Prostate gland (tissue), 2 donors: ENCODE data around the gene USP24.

ENCODE experiments used
- POLR2A ChIP-seq: fragments of 450-650 bp; IDR thresholded peaks from one replicate; pipeline ENCODE4 v1.6.1; 2016; ENCODE audit warnings: antibody characterized with exemption, mild to moderate bottlenecking
- TF ChIP-seq, protein P1 (sequence below), 4 experiments: fragments of 200-600 bp in 2 of 4; fragments of 450-650 bp in 2 of 4; sonication (generic) in 2 of 4; IDR thresholded peaks; 1 replicate in 3 of 4; 2 replicates in 1 of 4; pipeline ENCODE4 v1.5.1; 2016 to 2019; ENCODE audit warnings: antibody characterized with exemption in 4 of 4, mild to moderate bottlenecking in 2 of 4, moderate library complexity in 2 of 4

DNA sequence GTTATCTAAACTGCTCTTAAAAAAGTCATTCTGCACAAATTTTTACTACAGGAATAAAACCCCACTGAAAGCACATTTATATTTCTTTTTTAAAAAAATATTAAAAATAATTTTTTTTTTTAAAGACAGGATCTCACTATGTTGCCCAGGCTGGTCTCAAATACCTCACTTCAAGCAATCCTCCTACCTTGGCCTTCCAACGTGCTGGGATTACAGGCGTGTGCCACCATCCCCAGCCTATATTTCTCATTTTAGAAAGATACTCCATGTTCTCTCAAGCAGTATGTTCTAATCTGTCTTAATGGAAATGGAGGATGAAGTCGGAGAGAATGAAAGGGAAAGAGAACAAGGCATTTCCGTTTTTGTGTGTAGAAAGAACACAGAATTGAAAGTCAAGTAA lies 17.1 kb downstream of the USP24 start:
- no peak for TF ChIP-seq POLR2A
- TF ChIP-seq, protein P1, sequence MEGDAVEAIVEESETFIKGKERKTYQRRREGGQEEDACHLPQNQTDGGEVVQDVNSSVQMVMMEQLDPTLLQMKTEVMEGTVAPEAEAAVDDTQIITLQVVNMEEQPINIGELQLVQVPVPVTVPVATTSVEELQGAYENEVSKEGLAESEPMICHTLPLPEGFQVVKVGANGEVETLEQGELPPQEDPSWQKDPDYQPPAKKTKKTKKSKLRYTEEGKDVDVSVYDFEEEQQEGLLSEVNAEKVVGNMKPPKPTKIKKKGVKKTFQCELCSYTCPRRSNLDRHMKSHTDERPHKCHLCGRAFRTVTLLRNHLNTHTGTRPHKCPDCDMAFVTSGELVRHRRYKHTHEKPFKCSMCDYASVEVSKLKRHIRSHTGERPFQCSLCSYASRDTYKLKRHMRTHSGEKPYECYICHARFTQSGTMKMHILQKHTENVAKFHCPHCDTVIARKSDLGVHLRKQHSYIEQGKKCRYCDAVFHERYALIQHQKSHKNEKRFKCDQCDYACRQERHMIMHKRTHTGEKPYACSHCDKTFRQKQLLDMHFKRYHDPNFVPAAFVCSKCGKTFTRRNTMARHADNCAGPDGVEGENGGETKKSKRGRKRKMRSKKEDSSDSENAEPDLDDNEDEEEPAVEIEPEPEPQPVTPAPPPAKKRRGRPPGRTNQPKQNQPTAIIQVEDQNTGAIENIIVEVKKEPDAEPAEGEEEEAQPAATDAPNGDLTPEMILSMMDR (IDR thresholded peaks at IDR 0.05): no peak
